Immature natural killer cell (primary cell): ENCODE results near the gene FAM3B. TPM values are rescaled to one million over a fixed set of nuclear protein-coding genes. Genes with fewer than 3 reads are reported as not detected.
"Not testable (repeated sequence)": the region's sequence is repeated elsewhere in the genome, so short reads cannot be mapped to it uniquely, and the experiment has no call there.

Source experiments
- DNase-seq, 3 donors: peaks; one replicate each; pipeline ENCODE4 v3.0.0; 2022; ENCODE audit warnings: mixed read lengths in 1 of 3
- H3K27ac Mint-ChIP-seq, 6 donors: one replicate each; pipeline ENCODE4 v1.8.0; 2020; ENCODE audit warnings: mixed read lengths in 6 of 6, mild to moderate bottlenecking in 5 of 6, inconsistent platforms in 4 of 6, moderate library complexity in 3 of 6
- H3K27me3 Mint-ChIP-seq, 3 donors: one replicate each; pipeline ENCODE4 v1.8.0; 2020 to 2021; ENCODE audit warnings: low read depth in 3 of 3, mild to moderate bottlenecking in 3 of 3, mixed read lengths in 3 of 3, moderate library complexity in 3 of 3, inconsistent platforms in 1 of 3
- H3K36me3 Mint-ChIP-seq, 3 donors: one replicate each; pipeline ENCODE4 v1.8.0; 2020; ENCODE audit warnings: mixed read lengths in 3 of 3, inconsistent platforms in 2 of 3, mild to moderate bottlenecking in 2 of 3
- H3K4me1 Mint-ChIP-seq, 2 donors: one replicate each; pipeline ENCODE4 v1.8.0; 2020; ENCODE audit warnings: inconsistent platforms in 2 of 2, mild to moderate bottlenecking in 2 of 2, mixed read lengths in 2 of 2, moderate library complexity in 1 of 2
- H3K4me3 Mint-ChIP-seq, 5 donors: one replicate each; pipeline ENCODE4 v1.8.0; 2020; ENCODE audit warnings: mild to moderate bottlenecking in 5 of 5, mixed read lengths in 5 of 5, inconsistent platforms in 3 of 5, moderate library complexity in 3 of 5
- H3K9me3 Mint-ChIP-seq, 6 donors: one replicate each; pipeline ENCODE4 v1.8.0; 2020; ENCODE audit warnings: mild to moderate bottlenecking in 6 of 6, mixed read lengths in 6 of 6, inconsistent platforms in 4 of 6, moderate library complexity in 3 of 6
- polyA plus RNA-seq, 3 donors: library from polyadenylated mRNA; unstranded; fragments of 300-500 nt; fragmentation: Illumina TruSeq; gene quantifications; one replicate each; pipeline ENCODE4 v1.2.3, GENCODE V29; 2021

Gene FAM3B
- polyA plus RNA-seq, 3 donors from 2014 or later, result not detected

GRCh38 chr21:41302976-41303375, 13.6 kb upstream of the FAM3B start:
- Mint-ChIP-seq H3K9me3 (peaks cover 0 to 2% (median 0%) of the 10 kb centered on the region in 6 donors), H3K4me1 (no peaks in the 10 kb centered on the region), H3K4me3 (no peak overlapping the region), H3K27ac (no peak overlapping the region), H3K36me3 (no peaks in the 10 kb centered on the region), H3K27me3 (peaks cover 2 to 9% (median 2%) of the 10 kb centered on the region in 3 donors)
- no peak for DNase-seq

DNA sequence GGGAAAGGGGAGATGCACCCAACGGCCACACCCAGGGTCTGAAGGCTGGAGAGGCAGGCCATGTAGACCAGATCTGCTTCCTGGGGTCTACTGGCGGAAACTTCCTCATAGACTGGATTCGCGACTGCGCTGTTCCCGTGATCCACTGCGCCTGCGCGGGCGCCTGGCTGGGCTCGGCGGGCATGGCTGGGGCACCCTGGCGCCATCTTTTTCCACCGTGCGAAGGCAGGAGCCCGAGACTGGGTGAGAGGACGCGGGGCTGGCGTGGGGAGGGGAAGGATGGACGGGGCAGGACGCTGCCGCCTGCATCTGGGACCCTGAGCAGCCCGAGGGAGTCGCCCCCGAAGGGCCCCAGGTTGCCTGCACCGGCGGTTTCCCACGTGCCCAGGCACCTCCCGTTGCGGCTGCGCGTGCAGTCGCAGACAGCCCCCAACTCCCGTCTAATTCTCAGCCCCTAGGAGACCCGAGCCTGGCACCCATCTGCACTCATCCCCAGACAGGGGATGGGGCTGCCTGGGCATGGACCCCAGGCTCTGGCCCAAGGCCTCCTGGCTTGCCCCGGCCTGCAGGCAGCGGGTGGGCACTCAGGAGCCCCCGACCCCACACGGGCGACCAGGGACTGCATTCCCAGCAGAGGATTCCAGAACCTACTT, 12.4 kb upstream of the FAM3B start:
- peaks cover 2 to 5% (median 2%) of the 10 kb centered on the region in 3 donors for H3K27me3 Mint-ChIP-seq
- H3K27ac Mint-ChIP-seq, result no peak overlapping the region
- no peak for DNase-seq
- H3K4me3 Mint-ChIP-seq, result no peak overlapping the region
- no peaks in the 10 kb centered on the region for H3K36me3 Mint-ChIP-seq
- no peaks in the 10 kb centered on the region for H3K4me1 Mint-ChIP-seq
- no peaks in the 10 kb centered on the region for H3K9me3 Mint-ChIP-seq

GRCh38 chr21:41307219-41307618, 9.4 kb upstream of the FAM3B start:
- no peak overlapping the region for H3K4me3 Mint-ChIP-seq
- no peaks in the 10 kb centered on the region for H3K36me3 Mint-ChIP-seq
- no peak overlapping the region for H3K27ac Mint-ChIP-seq
- no peak for DNase-seq
- H3K27me3 Mint-ChIP-seq, result peaks cover 1 to 3% (median 2%) of the 10 kb centered on the region in 3 donors
- H3K4me1 Mint-ChIP-seq, result no peaks in the 10 kb centered on the region
- no peaks in the 10 kb centered on the region for H3K9me3 Mint-ChIP-seq

GRCh38 chr21:41313285-41314164, 3.1 kb upstream of the FAM3B start:
- H3K27ac Mint-ChIP-seq, DNase-seq, H3K9me3 Mint-ChIP-seq, H3K36me3 Mint-ChIP-seq, H3K4me3 Mint-ChIP-seq, H3K4me1 Mint-ChIP-seq: not testable (repeated sequence)
- H3K27me3 Mint-ChIP-seq, result peaks cover 6 to 17% (median 13%) of the 10 kb centered on the region in 3 donors

DNA sequence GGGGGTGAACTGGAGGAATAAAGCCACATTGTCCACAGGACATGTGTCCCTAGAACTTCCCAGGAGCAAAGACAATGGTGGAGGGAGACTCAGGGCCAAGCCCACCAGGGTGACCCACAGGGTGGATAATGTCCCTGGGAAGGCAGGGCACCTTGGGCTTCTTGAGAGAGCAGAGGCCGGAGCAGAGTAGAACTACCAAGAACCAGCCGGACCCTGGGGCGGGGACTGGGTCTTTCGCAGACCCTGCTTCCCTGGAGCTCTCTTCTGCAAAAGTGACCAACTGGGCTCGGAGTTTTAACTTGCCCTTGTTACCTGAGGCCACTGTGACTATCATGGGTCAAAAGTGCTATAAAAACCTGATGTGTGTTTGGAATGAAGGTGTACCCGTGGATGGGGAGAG, 875 bp upstream of the FAM3B start:
- H3K36me3 Mint-ChIP-seq, result no peaks in the 10 kb centered on the region
- H3K27me3 Mint-ChIP-seq, result peaks cover 6 to 17% (median 16%) of the 10 kb centered on the region in 3 donors
- DNase-seq, result no peak
- H3K4me1 Mint-ChIP-seq, result no peaks in the 10 kb centered on the region
- H3K27ac Mint-ChIP-seq, result no peak overlapping the region
- H3K9me3 Mint-ChIP-seq, result peaks cover 0 to 6% (median 0%) of the 10 kb centered on the region in 6 donors
- no peak overlapping the region for H3K4me3 Mint-ChIP-seq

DNA sequence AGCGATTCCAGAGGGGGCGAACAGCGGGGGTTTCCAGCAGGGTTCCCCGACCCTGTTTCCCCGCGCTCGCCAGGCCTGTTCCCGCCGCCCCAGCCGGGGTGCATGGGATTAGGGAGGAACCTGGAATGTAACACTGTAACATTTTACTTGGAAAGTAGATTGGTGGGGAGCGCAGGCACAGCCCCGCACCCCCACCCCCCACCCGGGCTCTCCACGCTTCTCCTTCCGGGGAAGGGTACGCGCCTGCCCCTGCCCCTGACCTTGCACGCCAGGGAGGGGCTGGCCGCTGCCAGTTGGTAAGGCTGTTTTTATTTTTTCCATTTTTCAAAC, 427 bp downstream of the FAM3B start:
- Mint-ChIP-seq H3K27ac (no peak overlapping the region), H3K4me1 (no peaks in the 10 kb centered on the region), H3K36me3 (no peaks in the 10 kb centered on the region), H3K27me3 (peaks cover 6 to 20% (median 18%) of the 10 kb centered on the region in 3 donors), H3K4me3 (no peak overlapping the region), H3K9me3 (peaks cover 0 to 6% (median 0%) of the 10 kb centered on the region in 6 donors)
- no peak for DNase-seq

DNA sequence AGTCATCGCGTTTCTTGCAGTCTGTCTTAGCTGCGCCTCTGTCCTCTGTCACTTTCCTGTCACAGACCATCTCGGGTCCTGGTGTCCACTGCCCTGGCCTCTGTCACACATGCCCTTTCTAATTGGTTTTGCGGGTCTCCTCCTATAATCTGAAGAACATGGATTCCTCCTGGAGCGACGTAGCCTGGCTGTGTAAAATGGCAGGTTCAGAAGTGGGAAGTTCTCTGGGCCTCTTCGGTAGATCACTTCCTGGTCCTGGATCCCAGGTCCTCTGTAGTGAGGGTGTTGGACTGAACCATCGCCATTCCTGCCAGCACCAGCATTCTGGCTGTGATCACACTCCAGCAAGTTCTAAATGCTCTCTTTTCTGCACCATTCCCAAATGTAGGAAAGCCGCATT, 857 bp downstream of the FAM3B start:
- Mint-ChIP-seq H3K4me1 (no peaks in the 10 kb centered on the region), H3K4me3 (no peak overlapping the region), H3K36me3 (no peaks in the 10 kb centered on the region), H3K9me3 (peaks cover 0 to 6% (median 0%) of the 10 kb centered on the region in 6 donors), H3K27ac (no peak overlapping the region), H3K27me3 (peaks cover 6 to 22% (median 18%) of the 10 kb centered on the region in 3 donors)
- DNase-seq, result no peak

GRCh38 chr21:41318218-41318617, 1.6 kb downstream of the FAM3B start:
- no peak for DNase-seq
- Mint-ChIP-seq H3K36me3 (no peaks in the 10 kb centered on the region), H3K27me3 (peaks cover 6 to 22% (median 18%) of the 10 kb centered on the region in 3 donors), H3K4me3 (no peak overlapping the region), H3K4me1 (no peaks in the 10 kb centered on the region), H3K27ac (no peak overlapping the region), H3K9me3 (peaks cover 0 to 6% (median 0%) of the 10 kb centered on the region in 6 donors)

DNA sequence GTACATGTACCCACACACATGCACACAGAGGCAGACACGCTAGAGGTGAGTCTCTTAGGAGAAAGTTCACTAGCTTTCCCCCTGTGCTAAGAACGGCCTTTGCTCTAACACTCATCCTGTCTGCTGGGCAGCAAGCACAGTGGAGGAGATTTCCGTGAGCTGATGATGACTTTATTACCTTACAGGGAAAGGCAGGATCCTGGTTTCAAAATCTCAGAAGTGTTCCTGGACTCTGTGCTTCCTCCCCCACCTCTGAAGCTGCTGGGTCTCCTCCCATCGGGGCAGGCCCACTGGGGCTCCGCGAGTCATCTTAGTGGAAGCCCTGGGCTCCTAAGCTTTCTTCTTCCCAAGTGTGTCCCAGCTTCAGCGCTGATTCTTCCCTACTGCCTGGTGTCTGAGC, 2.7 kb downstream of the FAM3B start:
- Mint-ChIP-seq H3K27me3 (peaks cover 6 to 22% (median 15%) of the 10 kb centered on the region in 3 donors), H3K4me1 (no peaks in the 10 kb centered on the region), H3K36me3 (no peaks in the 10 kb centered on the region), H3K9me3 (peaks cover 0 to 6% (median 0%) of the 10 kb centered on the region in 6 donors), H3K4me3 (no peak overlapping the region), H3K27ac (no peak overlapping the region)
- no peak for DNase-seq

- DNase-seq, result no peak
- Mint-ChIP-seq H3K4me3 (no peak overlapping the region), H3K27me3 (peaks cover 4 to 10% (median 8%) of the 10 kb centered on the region in 3 donors), H3K4me1 (no peaks in the 10 kb centered on the region), H3K27ac (no peak overlapping the region), H3K9me3 (peaks cover 0 to 2% (median 0%) of the 10 kb centered on the region in 6 donors), H3K36me3 (no peaks in the 10 kb centered on the region)
Observed at GRCh38 chr21:41321211-41321907, 4.8 kb downstream of the FAM3B start.

GRCh38 chr21:41321908-41322495, 5.4 kb downstream of the FAM3B start:
- Mint-ChIP-seq H3K4me1 (no peaks in the 10 kb centered on the region), H3K4me3 (no peak overlapping the region), H3K36me3 (no peaks in the 10 kb centered on the region), H3K9me3 (peaks cover 0 to 2% (median 0%) of the 10 kb centered on the region in 6 donors), H3K27me3 (peaks cover 4 to 10% (median 8%) of the 10 kb centered on the region in 3 donors), H3K27ac (no peak overlapping the region)
- no peak for DNase-seq

GRCh38 chr21:41322496-41323382, 6.1 kb downstream of the FAM3B start:
- H3K4me3 Mint-ChIP-seq, result no peak overlapping the region
- no peak overlapping the region for H3K27ac Mint-ChIP-seq
- H3K9me3 Mint-ChIP-seq, result no peaks in the 10 kb centered on the region
- peaks cover 0 to 8% (median 8%) of the 10 kb centered on the region in 3 donors for H3K27me3 Mint-ChIP-seq
- no peak for DNase-seq
- H3K4me1 Mint-ChIP-seq, result no peaks in the 10 kb centered on the region
- H3K36me3 Mint-ChIP-seq, result no peaks in the 10 kb centered on the region
